GM20000 (cell line): ENCODE data around the gene CKAP2L.

Experiments used
- DNase-seq: peaks from one replicate; pipeline ENCODE4 v3.0.0; 2012; ENCODE audit warnings: low spot score
- CTCF ChIP-seq: IDR thresholded peaks from 2 replicates; pipeline ENCODE4 v1.5.1; 2012; ENCODE audit warnings: mild to moderate bottlenecking, control low read depth; ENCODE audit errors: extremely low read depth, missing control alignments

Gene CKAP2L

DNA sequence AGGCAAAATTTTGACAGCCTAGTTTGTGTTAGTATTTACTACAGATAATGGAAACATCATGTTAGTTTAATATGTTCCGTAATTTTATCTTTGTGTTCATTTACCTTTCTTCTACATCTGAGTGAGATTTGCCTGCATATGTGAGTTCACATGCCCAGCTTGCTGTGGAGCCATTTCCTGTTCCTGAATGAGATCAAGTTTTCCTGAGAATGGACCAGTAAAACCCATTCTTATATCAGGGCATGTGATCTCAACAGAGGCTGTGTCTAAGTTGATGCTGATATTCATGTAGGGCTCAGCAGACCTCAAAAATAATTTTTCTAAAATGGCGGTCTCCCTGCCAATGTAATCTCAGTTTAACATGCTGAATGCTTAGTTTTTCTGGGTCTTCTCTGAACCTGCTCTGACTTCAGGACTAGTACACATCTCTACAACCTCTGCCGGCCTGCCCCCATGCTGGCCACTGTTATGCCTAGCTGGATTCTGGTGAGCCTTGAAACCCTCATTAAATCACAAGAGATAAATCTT lies 18.8 kb upstream of the CKAP2L start:
- no peak for TF ChIP-seq CTCF
- DNase-seq, result no peak

GRCh38 chr2:112782234-112782799 lies 17.9 kb upstream of the CKAP2L start:
- no peak for TF ChIP-seq CTCF
- DNase-seq, result peak; percentile 46

DNA sequence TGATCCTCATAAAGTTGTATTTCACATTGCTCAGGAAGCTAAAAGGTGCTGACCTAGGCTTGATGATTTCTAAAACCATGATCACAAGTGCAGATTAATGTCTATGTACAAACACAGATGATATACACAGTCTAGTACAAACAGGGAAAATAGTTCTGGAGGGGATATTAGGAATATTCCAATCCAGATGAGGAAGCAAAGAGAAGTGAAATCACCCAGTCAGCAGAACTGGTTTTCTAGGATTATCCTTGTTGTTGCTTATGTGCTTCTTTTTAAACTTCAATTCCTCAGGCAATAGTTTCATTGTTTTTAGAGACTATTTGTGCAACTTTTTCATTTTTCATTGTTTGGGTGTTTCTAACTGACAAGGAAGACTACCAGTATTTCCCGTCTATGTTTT lies 15.2 kb upstream of the CKAP2L start:
- no peak for TF ChIP-seq CTCF
- DNase-seq, result no peak

- no peak for DNase-seq
- no peak for TF ChIP-seq CTCF
Observed at GRCh38 chr2:112777036-112777435, 12.6 kb upstream of the CKAP2L start.

- no peak for TF ChIP-seq CTCF
- no peak for DNase-seq
Observed at GRCh38 chr2:112776113-112776512, 11.7 kb upstream of the CKAP2L start.

DNA sequence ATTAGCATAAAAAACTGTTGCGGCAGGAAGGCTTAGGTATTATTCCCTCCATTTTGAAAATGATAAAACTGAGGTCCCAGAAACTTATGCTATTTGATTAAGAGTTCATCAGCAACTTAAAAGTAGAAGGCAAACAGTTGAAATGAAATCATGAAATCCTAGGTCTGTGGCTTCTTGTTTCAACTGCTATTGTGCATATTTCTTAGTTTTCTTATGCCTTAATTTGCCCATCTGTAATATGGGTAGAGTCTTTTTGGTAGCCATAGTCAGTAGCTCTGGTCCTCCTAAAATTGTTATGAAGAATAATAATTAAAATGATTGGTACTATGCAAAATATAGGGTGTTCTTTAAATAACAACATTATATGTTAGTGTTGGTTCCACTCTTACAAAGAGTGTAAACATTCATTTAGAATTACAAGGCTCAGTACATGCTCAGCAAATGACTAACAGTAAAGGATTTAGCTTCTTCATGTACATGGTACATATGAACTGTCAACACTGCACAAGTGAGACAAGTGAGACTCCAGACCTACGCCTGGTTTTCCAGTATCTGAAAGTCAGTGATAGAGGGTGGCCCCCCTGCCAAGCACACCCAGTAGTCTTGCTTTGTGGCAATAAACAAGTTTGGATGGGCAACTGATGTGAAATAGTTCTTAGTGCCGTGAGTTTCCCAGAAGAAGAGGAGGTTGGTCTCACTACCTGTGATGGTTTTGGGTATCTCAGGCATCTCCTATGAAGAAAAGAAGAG lies 10.3 kb upstream of the CKAP2L start:
- no peak for DNase-seq
- no peak for TF ChIP-seq CTCF

DNA sequence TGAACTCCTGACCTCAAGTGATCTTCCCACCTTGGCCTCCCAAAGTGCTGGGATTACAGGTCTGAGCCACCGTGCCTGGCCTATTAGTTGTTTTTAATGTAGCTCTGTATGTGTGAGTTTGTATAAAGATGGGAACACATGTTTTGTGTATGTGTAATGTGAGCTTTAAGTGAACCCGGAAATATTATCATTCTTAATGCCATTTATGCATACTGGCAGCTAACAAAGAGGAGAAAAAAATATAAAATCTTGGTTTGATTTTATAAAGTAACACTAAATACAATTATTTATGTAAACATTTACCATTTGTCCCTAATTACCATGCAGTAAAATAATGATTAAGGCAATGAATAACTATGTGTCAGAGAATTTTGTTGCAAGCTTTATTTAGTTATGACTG lies 9.1 kb upstream of the CKAP2L start:
- no peak for TF ChIP-seq CTCF
- DNase-seq, result no peak
